ACC112 (cell line): ENCODE data around the gene SETD6.
"Not testable (repeated sequence)": the region's sequence is repeated elsewhere in the genome, so short reads cannot be mapped to it uniquely, and the experiment has no call there.

Experiments
- H2AFZ ChIP-seq: fragments of 200-600 bp; sonication (generic); one replicate; pipeline ENCODE4 v1.6.0; 2017; ENCODE audit warnings: antibody characterized with exemption, low read length; ENCODE audit not compliant: unreplicated experiment
- H3K27ac ChIP-seq: fragments of 200-600 bp; sonication (generic); 2 replicates; pipeline ENCODE4 v1.5.1; 2014; ENCODE audit warnings: low read depth, mild to moderate bottlenecking, antibody characterized with exemption, low read length, moderate library complexity
- H3K27me3 ChIP-seq: fragments of 200-600 bp; sonication (generic); 2 replicates; pipeline ENCODE4 v1.6.1; 2014; ENCODE audit warnings: mild to moderate bottlenecking, antibody characterized with exemption, low read length, moderate library complexity, mixed read lengths; ENCODE audit not compliant: insufficient read depth
- H3K36me3 ChIP-seq: fragments of 200-600 bp; sonication (generic); 2 replicates; pipeline ENCODE4 v1.6.1; 2016; ENCODE audit warnings: mild to moderate bottlenecking, antibody characterized with exemption, low read length, moderate library complexity, mixed read lengths; ENCODE audit not compliant: insufficient read depth
- H3K4me1 ChIP-seq: fragments of 200-600 bp; sonication (generic); one replicate; pipeline ENCODE4 v1.6.1; 2016; ENCODE audit warnings: low read length, mixed read lengths; ENCODE audit not compliant: insufficient read depth, unreplicated experiment, control insufficient read depth
- H3K4me3 ChIP-seq: fragments of 200-600 bp; sonication (generic); 2 replicates; pipeline ENCODE4 v1.5.1; 2014; ENCODE audit warnings: mild to moderate bottlenecking, low read depth, low read length
- H3K79me2 ChIP-seq: fragments of 200-600 bp; sonication (generic); one replicate; pipeline ENCODE4 v1.6.0; 2016; ENCODE audit warnings: low read length; ENCODE audit not compliant: control insufficient read depth, unreplicated experiment, insufficient read depth

SETD6 gene

GRCh38 chr16:58551496-58551895, 36.2 kb downstream of the SETD6 start:
- no peaks in the 10 kb centered on the region for H3K79me2 ChIP-seq
- H2AFZ ChIP-seq = no peak overlapping the region
- H3K4me3 ChIP-seq = no peak overlapping the region
- H3K27me3 ChIP-seq = no peaks in the 10 kb centered on the region
- H3K27ac ChIP-seq = no peak overlapping the region
- peaks cover 62% of the 10 kb centered on the region for H3K36me3 ChIP-seq
- no peaks in the 10 kb centered on the region for H3K4me1 ChIP-seq

- peaks cover 58% of the 10 kb centered on the region for H3K36me3 ChIP-seq
- no peak overlapping the region for H3K4me3 ChIP-seq
- no peaks in the 10 kb centered on the region for H3K27me3 ChIP-seq
- peaks cover 17% of the 10 kb centered on the region for H3K79me2 ChIP-seq
- no peaks in the 10 kb centered on the region for H3K4me1 ChIP-seq
- no peak overlapping the region for H3K27ac ChIP-seq
- H2AFZ ChIP-seq = no peak overlapping the region
Observed at GRCh38 chr16:58556678-58557077, 41.4 kb downstream of the SETD6 start.

GRCh38 chr16:58563235-58563634, 47.9 kb downstream of the SETD6 start:
- Histone ChIP-seq H3K4me3 (no peak overlapping the region), H2AFZ (no peak overlapping the region), H3K36me3 (peaks cover 46% of the 10 kb centered on the region), H3K27ac (peak overlapping the region; percentile 23; the same call in 1 of the 2 replicates), H3K79me2 (peaks cover 20% of the 10 kb centered on the region), H3K4me1 (peaks cover 14% of the 10 kb centered on the region), H3K27me3 (no peaks in the 10 kb centered on the region)

GRCh38 chr16:58563775-58564174, 48.5 kb downstream of the SETD6 start:
- H3K4me3 ChIP-seq = no peak overlapping the region
- H3K27ac ChIP-seq = peak overlapping the region; percentile 23; the same call in 1 of the 2 replicates
- no peaks in the 10 kb centered on the region for H3K27me3 ChIP-seq
- peaks cover 22% of the 10 kb centered on the region for H3K79me2 ChIP-seq
- H3K36me3 ChIP-seq = peaks cover 43% of the 10 kb centered on the region
- no peak overlapping the region for H2AFZ ChIP-seq
- peaks cover 14% of the 10 kb centered on the region for H3K4me1 ChIP-seq

- not testable (repeated sequence) for H2AFZ ChIP-seq, H3K4me3 ChIP-seq, H3K27ac ChIP-seq, H3K27me3 ChIP-seq
- peaks cover 14% of the 10 kb centered on the region for H3K4me1 ChIP-seq
- peaks cover 39% of the 10 kb centered on the region for H3K36me3 ChIP-seq
- H3K79me2 ChIP-seq = peaks cover 19% of the 10 kb centered on the region
Observed at GRCh38 chr16:58565697-58566096, 50.4 kb downstream of the SETD6 start.
